Lower lobe of right lung (tissue), 2 donors: ENCODE results near the gene FGFR2. TPM values are rescaled to one million over a fixed set of nuclear protein-coding genes. Genes with fewer than 3 reads are reported as not detected.
A peak's percentile ranks its signal among the peaks of the same experiment; 100 is the strongest.

Source experiments
- ATAC-seq, 2 donors: fragments of 200-7000 bp; cut with Tn5 transposase; one replicate each; pipeline ENCODE4 v1.9.1; 2020 to 2022; ENCODE audit warnings: mild to moderate bottlenecking in 2 of 2, moderate library complexity in 2 of 2
- DNase-seq: peaks from one replicate; pipeline ENCODE4 v3.0.0-alpha.2; 2020
- H3K27ac ChIP-seq: fragments of 200-600 bp; one replicate; pipeline ENCODE4 v1.8.0; 2022
- H3K27me3 ChIP-seq: fragments of 200-600 bp; one replicate; pipeline ENCODE4 v1.8.0; 2022; ENCODE audit warnings: low read depth
- H3K36me3 ChIP-seq: fragments of 200-600 bp; one replicate; pipeline ENCODE4 v1.8.0; 2022; ENCODE audit warnings: mild to moderate bottlenecking
- H3K4me1 ChIP-seq: fragments of 200-600 bp; one replicate; pipeline ENCODE4 v1.8.0; 2022
- H3K4me3 ChIP-seq: fragments of 200-600 bp; one replicate; pipeline ENCODE4 v1.8.0; 2022; ENCODE audit warnings: mild to moderate bottlenecking
- H3K9me3 ChIP-seq: fragments of 200-600 bp; one replicate; pipeline ENCODE4 v1.8.0; 2022
- intact Hi-C: fragments of 100-400 bp; cut with DNase I; formaldehyde crosslinking; loops from one replicate; pipeline ENCODE4 v1.11.0; 2022
- total RNA-seq: library from RNA; stranded (reverse); fragmentation: NEBNext Ultra II Directional; extraction: Animal tissue kit (Norgen Biotek cat#: 25700); gene quantifications from one replicate; pipeline ENCODE4 v1.2.1, GENCODE V29; 2021
- TF ChIP-seq, protein P1 (sequence below): fragments of 200-600 bp; IDR thresholded peaks from one replicate; pipeline ENCODE4 v1.8.0; 2022; ENCODE audit warnings: antibody characterized with exemption, mild to moderate bottlenecking
- donor health status: DM: no; HTN: yes; CAD: no; lungs with severe emphysema.

FGFR2 gene
- total RNA-seq, 1 donor from 2014 or later, result 59.2 TPM

- ATAC-seq (no peak), DNase-seq (no peak)
- no peak overlapping the region for H3K4me3 ChIP-seq
- H3K9me3 ChIP-seq, result no peaks in the 10 kb centered on the region
- H3K27ac ChIP-seq, result no peak overlapping the region
- intact Hi-C loops, result no loop called here
- TF ChIP-seq, protein P1, sequence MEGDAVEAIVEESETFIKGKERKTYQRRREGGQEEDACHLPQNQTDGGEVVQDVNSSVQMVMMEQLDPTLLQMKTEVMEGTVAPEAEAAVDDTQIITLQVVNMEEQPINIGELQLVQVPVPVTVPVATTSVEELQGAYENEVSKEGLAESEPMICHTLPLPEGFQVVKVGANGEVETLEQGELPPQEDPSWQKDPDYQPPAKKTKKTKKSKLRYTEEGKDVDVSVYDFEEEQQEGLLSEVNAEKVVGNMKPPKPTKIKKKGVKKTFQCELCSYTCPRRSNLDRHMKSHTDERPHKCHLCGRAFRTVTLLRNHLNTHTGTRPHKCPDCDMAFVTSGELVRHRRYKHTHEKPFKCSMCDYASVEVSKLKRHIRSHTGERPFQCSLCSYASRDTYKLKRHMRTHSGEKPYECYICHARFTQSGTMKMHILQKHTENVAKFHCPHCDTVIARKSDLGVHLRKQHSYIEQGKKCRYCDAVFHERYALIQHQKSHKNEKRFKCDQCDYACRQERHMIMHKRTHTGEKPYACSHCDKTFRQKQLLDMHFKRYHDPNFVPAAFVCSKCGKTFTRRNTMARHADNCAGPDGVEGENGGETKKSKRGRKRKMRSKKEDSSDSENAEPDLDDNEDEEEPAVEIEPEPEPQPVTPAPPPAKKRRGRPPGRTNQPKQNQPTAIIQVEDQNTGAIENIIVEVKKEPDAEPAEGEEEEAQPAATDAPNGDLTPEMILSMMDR, result no peak
- peaks cover 18% of the 10 kb centered on the region for H3K4me1 ChIP-seq
- H3K36me3 ChIP-seq, result no peaks in the 10 kb centered on the region
- H3K27me3 ChIP-seq, result no peaks in the 10 kb centered on the region
Measured at GRCh38 chr10:121583258-121583657, 15.0 kb downstream of the FGFR2 start.

DNA sequence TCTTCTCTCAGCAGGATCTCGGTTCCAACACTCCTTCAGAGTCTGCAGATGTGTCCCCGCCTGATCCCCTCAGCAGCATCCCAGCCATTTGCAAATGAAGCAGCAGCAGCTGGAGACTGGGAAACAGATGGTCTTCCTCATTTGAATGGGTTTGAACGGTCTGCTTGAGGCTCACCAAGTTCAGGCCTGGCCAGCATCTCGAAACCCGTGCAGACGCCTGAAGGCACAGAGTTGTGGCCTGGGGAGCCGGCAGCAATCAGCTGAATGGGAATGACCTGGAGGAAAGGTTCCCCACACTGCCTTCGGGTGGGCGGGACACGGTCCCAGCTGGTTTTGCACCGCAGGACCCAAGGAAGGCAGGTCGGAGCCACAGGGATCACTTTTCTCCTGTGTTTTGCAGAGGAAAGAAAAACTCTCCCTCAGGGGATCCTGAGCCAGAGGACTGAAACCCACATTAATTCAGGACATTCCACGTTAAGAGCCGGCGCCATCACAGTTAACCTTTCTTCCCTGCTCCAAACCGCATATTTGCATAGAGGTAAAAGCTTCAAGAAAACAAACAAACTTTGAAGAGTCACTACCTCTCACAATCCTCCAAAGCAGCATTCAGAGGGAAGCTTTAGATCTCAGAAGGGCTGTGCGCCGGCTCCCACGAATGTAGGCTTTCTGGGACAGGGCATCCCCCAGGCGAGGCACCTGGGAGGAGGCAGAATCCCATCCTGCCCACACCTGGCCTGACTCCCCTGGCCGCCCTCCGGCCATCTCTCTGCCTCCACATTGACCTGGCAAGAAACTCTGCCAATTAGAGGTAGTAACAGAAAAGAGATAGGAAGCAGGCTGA lies 17.7 kb downstream of the FGFR2 start:
- no peak for DNase-seq
- intact Hi-C loops, result no loop called here

GRCh38 chr10:121579656-121580055 lies 18.6 kb downstream of the FGFR2 start:
- intact Hi-C loops, result no loop called here
- H3K36me3 ChIP-seq, result no peaks in the 10 kb centered on the region
- H3K4me1 ChIP-seq, result peaks cover 18% of the 10 kb centered on the region
- H3K27ac ChIP-seq, result peak overlapping the region; percentile 46
- no peaks in the 10 kb centered on the region for H3K9me3 ChIP-seq
- TF ChIP-seq, protein P1, result no peak
- ATAC-seq, result peak; percentile 72 to 83
- H3K4me3 ChIP-seq, result no peak overlapping the region
- DNase-seq, result no peak
- no peaks in the 10 kb centered on the region for H3K27me3 ChIP-seq

More for the DNA sequence above, 17.7 kb downstream of the FGFR2 start:
- H3K4me1 ChIP-seq, result peaks cover 18% of the 10 kb centered on the region
- H3K36me3 ChIP-seq, result no peaks in the 10 kb centered on the region
- peak overlapping the region; percentile 46 for H3K27ac ChIP-seq
- ATAC-seq, result peak; percentile 39 to 76
- no peaks in the 10 kb centered on the region for H3K9me3 ChIP-seq
- no peaks in the 10 kb centered on the region for H3K27me3 ChIP-seq
- H3K4me3 ChIP-seq, result no peak overlapping the region
- TF ChIP-seq, protein P1, result no peak

GRCh38 chr10:121578965-121579364 lies 19.3 kb downstream of the FGFR2 start:
- no peak for ATAC-seq
- Histone ChIP-seq H3K9me3 (no peaks in the 10 kb centered on the region), H3K4me1 (peaks cover 18% of the 10 kb centered on the region), H3K36me3 (no peaks in the 10 kb centered on the region), H3K4me3 (no peak overlapping the region), H3K27me3 (no peaks in the 10 kb centered on the region), H3K27ac (no peak overlapping the region)
- TF ChIP-seq, protein P1, result no peak
- intact Hi-C loops, result no loop called here
- no peak for DNase-seq

DNA sequence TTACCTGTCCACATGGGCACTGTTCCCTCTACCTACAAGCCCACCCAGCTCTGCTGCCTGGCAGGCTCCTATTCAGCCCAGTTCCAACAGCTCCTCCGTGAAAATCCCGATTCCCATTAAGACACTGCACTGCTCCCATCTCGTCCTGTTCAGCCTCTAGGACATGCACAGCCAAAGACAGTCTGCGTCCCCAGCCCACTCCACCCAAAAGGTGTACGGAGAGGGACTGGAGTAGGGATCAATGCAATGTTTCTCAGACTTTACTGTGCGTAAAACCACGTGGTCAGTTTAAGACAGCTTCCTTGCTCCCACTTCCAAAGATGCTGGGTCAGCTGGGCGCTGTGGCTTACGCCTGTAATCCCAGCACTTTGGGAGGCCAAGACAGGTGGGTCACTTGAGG lies 19.9 kb downstream of the FGFR2 start:
- no peak overlapping the region for H3K27ac ChIP-seq
- ATAC-seq (no peak), DNase-seq (no peak)
- H3K4me3 ChIP-seq, result no peak overlapping the region
- no peaks in the 10 kb centered on the region for H3K27me3 ChIP-seq
- H3K4me1 ChIP-seq, result peaks cover 18% of the 10 kb centered on the region
- TF ChIP-seq, protein P1, result no peak
- no peaks in the 10 kb centered on the region for H3K36me3 ChIP-seq
- intact Hi-C loops, result no loop called here
- H3K9me3 ChIP-seq, result no peaks in the 10 kb centered on the region
